NCI-H146 (cell line): ENCODE measurements around the gene AFDN.
A peak's percentile ranks its signal among the peaks of the same experiment; 100 is the strongest.

Experiments
- DNase-seq: peaks from one replicate; lab custom pipeline; 2025; lab: John Stamatoyannopoulos, UW

AFDN gene, protein sequence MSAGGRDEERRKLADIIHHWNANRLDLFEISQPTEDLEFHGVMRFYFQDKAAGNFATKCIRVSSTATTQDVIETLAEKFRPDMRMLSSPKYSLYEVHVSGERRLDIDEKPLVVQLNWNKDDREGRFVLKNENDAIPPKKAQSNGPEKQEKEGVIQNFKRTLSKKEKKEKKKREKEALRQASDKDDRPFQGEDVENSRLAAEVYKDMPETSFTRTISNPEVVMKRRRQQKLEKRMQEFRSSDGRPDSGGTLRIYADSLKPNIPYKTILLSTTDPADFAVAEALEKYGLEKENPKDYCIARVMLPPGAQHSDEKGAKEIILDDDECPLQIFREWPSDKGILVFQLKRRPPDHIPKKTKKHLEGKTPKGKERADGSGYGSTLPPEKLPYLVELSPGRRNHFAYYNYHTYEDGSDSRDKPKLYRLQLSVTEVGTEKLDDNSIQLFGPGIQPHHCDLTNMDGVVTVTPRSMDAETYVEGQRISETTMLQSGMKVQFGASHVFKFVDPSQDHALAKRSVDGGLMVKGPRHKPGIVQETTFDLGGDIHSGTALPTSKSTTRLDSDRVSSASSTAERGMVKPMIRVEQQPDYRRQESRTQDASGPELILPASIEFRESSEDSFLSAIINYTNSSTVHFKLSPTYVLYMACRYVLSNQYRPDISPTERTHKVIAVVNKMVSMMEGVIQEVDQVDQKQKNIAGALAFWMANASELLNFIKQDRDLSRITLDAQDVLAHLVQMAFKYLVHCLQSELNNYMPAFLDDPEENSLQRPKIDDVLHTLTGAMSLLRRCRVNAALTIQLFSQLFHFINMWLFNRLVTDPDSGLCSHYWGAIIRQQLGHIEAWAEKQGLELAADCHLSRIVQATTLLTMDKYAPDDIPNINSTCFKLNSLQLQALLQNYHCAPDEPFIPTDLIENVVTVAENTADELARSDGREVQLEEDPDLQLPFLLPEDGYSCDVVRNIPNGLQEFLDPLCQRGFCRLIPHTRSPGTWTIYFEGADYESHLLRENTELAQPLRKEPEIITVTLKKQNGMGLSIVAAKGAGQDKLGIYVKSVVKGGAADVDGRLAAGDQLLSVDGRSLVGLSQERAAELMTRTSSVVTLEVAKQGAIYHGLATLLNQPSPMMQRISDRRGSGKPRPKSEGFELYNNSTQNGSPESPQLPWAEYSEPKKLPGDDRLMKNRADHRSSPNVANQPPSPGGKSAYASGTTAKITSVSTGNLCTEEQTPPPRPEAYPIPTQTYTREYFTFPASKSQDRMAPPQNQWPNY (N-terminal part only)

DNA sequence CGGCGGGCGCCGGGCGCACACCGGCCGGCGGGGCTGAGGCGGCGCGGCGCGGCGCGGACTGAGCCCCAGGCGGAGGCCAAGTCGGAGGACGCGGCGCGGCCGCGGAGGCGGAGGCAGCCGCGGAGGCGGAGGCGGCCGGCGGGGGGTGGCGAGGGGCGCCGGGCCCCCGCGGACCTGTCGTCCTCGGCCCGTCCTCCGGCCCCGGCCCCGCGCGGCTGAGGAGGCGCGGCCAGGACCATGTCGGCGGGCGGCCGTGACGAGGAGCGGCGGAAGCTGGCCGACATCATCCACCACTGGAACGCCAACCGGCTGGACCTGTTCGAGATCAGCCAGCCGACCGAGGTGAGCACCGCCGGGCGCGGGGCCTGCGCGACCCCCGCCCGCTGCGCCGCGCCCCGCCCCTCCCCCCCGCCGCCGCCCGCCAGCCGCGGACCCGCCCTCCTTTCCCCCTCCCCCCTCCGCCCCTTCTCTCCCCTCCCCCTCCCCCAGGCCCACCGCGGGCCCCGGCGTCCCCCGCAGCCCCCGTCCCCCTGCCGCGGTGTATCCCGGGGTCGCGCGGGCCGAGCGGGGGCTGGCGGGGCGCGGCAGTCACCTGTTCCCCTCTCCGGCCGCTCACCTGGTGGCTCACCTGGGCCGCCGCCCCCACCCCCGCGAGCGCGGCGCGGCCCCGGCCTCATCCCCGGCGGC lies at the start of gene AFDN:
TSS of gene AFDN (plus strand) at position 16 of the 687 bp plus-strand sequence. CDS start at position 238, 222 bp downstream.
- peak; percentile 81 for DNase-seq

GRCh38 chr6:167778497-167779128 lies 48.1 kb upstream of the AFDN start:
- no peak for DNase-seq

DNA sequence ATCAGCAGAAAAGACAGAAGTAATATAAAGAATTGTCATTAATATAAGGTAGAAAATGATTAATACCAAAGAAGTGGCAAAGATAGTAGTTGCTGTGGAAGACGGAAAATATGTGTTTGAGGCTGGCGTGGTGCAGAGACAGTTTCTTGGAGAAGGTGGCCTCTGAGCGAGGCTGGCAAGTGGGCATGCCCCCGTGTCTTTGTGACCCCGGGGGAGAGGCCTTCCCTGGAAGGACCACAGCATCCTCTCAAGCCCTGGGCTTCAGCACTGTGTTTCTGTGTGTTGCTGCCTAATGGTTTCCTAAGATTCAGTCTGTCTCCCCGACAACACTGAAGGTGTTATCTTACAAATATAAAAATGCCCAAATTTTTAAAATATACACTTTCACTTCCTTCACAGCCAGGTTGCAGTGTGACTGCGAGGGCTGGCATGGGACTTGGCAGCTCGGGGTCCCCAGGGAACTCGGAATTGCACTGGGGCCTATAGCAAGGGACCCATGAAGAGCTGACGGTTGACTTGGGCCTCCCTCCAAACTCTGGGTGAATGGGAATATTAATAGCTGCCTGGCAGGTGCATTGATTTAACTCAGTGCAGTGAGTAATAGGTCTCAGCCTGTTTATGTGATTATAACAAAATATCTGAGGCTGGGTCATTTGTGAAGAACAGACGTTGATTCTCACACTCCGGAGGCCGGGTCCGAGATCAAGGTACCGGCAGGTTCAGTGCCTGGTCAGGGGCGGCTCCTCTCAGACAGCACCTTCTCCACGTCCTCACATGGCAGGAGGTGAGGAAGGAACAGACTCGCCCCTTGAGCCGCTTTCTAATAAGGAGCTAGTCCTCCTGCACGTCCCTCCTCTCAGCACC lies 47.4 kb upstream of the AFDN start:
- no peak for DNase-seq

- DNase-seq, result no peak
Observed at GRCh38 chr6:167779993-167780655, 46.6 kb upstream of the AFDN start.

DNA sequence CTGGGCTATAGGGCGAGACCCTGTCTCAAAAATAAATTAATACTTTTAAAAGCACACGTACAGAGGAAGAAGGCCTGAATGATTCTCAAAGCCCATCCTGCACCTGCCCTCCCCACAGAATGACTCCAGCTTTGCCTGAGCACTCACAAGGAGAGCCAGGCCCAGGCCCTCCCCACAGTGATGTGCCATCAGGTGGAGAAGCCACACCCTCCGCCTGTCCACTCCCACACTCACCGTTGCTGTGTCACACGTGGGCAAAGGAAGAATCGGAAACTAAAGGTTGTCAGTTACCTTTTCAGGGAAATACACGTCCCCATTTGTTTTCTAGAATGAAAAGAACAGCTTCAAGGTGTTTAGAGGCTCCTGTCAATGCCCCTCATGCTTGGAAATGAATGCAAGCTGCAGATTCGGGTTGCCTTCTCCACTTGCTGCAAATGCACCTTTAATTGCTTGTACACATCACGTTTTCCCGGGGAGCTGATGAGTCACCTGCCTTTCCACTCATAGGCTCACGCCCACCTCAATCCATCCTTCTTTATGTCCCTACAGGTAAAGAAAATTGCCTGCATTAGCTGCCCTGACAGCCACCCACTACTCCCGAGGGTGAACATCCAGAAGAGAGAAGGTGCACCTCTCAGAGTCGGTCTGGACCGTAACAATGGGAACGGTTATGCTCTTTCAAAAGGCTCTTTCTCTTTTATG lies 45.5 kb upstream of the AFDN start:
- DNase-seq, result peak; percentile 63

GRCh38 chr6:167781868-167782267 lies 44.8 kb upstream of the AFDN start:
- DNase-seq, result no peak

DNA sequence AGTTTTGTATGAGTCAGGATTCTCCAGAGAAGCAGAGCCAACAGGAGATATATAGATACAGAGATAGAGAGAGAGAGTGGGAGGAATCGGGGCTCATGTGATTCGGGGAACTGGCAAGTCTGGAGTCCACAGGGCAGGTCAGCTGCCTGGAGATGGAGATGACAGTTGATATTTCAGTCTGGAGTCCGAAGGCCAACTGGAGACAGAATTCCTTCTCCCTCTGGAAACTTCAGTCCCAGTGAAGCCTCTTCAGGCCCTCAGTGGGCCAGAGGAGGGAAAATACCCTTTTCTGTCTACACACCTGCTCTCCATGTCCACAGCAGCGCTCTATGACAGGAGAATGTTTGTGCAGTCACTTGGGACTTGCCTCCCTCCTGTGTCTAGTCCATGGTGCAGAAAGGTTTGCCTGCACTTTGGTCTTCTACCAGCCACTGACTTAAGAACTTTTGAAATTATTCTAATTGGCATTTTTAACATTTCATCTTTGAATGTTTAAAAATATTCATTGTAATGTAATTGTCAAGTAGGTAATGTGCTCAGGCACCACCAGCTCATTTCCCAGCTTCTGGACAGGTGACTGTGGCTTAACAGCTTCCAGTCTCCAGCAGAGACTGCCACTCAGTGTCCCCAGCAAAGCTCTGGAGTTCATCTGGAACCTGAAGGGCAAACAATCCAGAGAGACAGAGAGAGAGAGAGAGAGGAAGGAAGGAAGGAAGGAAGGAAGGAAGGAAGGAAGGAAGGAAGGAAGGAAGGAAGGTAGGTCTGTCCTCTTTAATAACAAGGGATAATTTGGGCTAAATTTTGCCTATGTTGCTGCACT lies 43.8 kb upstream of the AFDN start:
- no peak for DNase-seq

- DNase-seq, result no peak
Observed at GRCh38 chr6:167786853-167787675, 39.6 kb upstream of the AFDN start.

DNA sequence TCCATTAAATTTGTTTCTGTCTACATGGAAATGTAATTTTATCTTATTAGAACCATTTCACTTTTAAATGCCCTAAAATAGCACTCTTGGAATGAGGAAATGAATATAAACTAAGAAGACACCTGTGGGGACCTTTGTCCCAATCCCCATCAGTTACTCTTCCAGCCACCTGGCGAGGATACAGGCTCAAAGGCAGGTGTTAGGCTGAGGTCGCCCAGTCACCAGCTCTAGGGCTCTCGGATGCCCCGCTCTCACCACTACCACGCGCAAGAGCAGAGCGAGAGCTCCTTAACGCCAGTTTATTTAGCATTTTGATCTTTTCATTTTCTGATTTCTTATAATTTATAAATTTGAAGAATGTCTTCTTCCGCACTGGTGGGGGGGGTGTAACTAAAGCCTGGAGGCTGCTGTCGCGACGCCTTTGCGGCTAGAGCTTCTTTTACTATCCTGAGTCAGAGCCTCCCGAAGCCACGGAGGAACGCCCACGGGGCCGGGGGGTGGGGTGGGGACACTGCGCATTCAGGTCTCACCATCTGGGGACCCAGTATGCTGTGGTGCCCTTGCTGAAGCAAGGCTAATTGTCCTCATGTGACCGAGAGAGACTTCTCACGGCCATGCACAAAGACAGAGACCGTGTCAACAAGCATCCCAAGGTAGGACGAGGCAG lies 38.7 kb upstream of the AFDN start:
- no peak for DNase-seq

- no peak for DNase-seq
Observed at GRCh38 chr6:167788563-167788903, 38.2 kb upstream of the AFDN start.

- DNase-seq, result no peak
Observed at GRCh38 chr6:167789358-167789757, 37.4 kb upstream of the AFDN start.

DNA sequence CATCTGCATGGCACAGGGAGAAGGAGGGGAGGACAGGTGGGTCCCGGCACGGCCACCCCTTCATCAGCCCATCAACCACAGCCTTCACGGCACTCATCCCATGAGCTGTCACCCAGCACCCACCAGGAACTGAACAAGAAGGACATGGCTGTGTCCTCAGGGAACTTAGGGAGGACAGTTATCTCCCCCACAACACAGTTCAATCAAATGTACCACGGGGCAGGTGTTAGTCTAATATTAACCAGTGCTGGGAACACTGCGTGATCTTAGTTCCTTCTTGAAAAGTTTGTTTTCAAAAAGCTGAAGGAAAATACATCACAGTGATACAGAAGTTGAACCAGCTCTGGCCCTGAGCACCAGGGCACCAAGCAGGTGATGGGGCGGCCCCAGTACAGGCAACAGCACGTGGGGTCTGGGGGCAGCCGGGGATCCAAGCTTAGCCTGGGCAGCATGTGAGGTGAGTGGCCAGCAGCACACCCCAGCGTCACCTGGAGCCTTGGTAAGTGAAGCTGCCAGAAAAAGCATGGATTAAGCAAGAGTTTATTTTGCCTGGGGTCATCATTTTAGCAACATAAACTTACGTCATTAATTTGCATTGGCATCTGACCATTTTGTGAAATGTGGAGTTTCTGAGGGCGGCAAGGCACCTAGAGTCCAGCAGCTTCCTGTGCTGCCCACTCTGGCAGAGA lies 35.5 kb upstream of the AFDN start:
- no peak for DNase-seq

DNA sequence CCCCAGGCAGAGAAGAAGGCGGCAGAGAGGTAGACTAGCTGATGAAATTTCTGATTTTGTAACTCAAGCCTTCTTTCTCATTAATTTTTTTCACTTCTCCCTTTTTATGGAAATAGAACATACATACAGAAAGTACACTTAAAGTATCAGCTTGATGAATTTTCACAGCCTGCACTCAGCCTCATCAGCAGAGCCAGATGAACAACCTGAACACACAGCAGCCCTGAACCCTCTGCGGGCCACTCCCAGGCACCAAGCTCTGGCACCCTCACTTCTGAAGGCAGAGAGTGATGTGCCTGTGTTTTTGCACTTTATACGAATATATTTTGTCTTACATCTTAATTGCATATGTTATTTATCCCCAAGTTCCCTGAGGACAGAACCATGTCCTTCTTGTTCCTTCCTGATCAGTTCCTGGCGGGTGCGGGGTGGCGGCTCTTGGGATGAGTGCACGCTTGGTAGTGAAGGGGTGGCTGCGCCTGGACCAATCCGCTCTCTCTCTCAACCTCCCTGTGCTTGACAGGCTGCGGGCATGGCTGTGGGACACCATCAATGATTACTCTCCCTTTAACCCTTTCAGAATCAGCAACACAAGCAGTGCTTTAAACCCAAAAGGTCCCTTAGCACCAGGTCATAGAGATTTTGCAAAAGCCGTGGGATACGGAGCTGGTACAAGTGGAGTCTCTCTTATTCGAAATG lies 34.8 kb upstream of the AFDN start:
- DNase-seq, result no peak

GRCh38 chr6:167793421-167793820 lies 33.3 kb upstream of the AFDN start:
- peak; percentile 87 for DNase-seq
